GM19467 (cell line): ENCODE measurements around the gene HIVEP3.

ENCODE experiments used
- ATAC-seq: cut with Tn5 transposase; IDR thresholded peaks from one replicate; pipeline ENCODE4 v1.9.1; 2021; ENCODE audit warnings: mild to moderate bottlenecking, moderate library complexity; ENCODE audit not compliant: unreplicated experiment

The HIVEP3 gene

GRCh38 chr1:41607808-41608207 is 310.9 kb downstream of the HIVEP3 start:
- no peak for ATAC-seq

- no peak for ATAC-seq
Measured at GRCh38 chr1:41599912-41600311, 318.8 kb downstream of the HIVEP3 start.

GRCh38 chr1:41598325-41598724 is 320.4 kb downstream of the HIVEP3 start:
- ATAC-seq: no peak

- no peak for ATAC-seq
Measured at GRCh38 chr1:41592451-41593125, 326.1 kb downstream of the HIVEP3 start.

- no peak for ATAC-seq
Measured at GRCh38 chr1:41591891-41592290, 326.8 kb downstream of the HIVEP3 start.

- ATAC-seq: no peak
Measured at GRCh38 chr1:41590331-41590730, 328.4 kb downstream of the HIVEP3 start.

GRCh38 chr1:41589395-41589794 is 329.3 kb downstream of the HIVEP3 start:
- no peak for ATAC-seq

- ATAC-seq: no peak
Measured at GRCh38 chr1:41588334-41588875, 330.3 kb downstream of the HIVEP3 start.

- ATAC-seq: no peak
Measured at GRCh38 chr1:41587791-41588190, 330.9 kb downstream of the HIVEP3 start.

- ATAC-seq: no peak
Measured at GRCh38 chr1:41586230-41586629, 332.5 kb downstream of the HIVEP3 start.

GRCh38 chr1:41583658-41584547 is 334.8 kb downstream of the HIVEP3 start:
- no peak for ATAC-seq

GRCh38 chr1:41582851-41583657 is 335.7 kb downstream of the HIVEP3 start:
- ATAC-seq: no peak

- ATAC-seq: no peak
Measured at GRCh38 chr1:41582351-41582750, 336.4 kb downstream of the HIVEP3 start.

GRCh38 chr1:41582004-41582325 is 336.8 kb downstream of the HIVEP3 start:
- ATAC-seq: no peak

GRCh38 chr1:41581216-41582003 is 337.3 kb downstream of the HIVEP3 start:
- ATAC-seq: no peak

GRCh38 chr1:41580520-41581172 is 338.1 kb downstream of the HIVEP3 start:
- ATAC-seq: no peak

- ATAC-seq: no peak
Measured at GRCh38 chr1:41580021-41580420, 338.7 kb downstream of the HIVEP3 start.

- ATAC-seq: no peak
Measured at GRCh38 chr1:41578712-41579335, 339.9 kb downstream of the HIVEP3 start.

GRCh38 chr1:41576620-41577019 is 342.1 kb downstream of the HIVEP3 start:
- ATAC-seq: no peak
